Stimulated activated CD4-positive, alpha-beta T cell treated with anti-CD3 and anti-CD28 coated beads, Interleukin-1b, Interleukin-23, amount 100 ng/mL, for 1 hour (primary cell): ENCODE data around the gene PGS1.

Experiments
- DNase-seq, 2 donors: peaks; one replicate each; pipeline ENCODE4 v3.0.0-alpha.2; 2020; ENCODE audit warnings: low read depth in 2 of 2

The PGS1 gene

GRCh38 chr17:78364436-78365281 is 13.8 kb upstream of the PGS1 start:
- no peak for DNase-seq

- DNase-seq = no peak
Measured at GRCh38 chr17:78365561-78366108, 12.8 kb upstream of the PGS1 start.

- DNase-seq = no peak
Measured at GRCh38 chr17:78366109-78366848, 12.2 kb upstream of the PGS1 start.

GRCh38 chr17:78367193-78367592 is 11.3 kb upstream of the PGS1 start:
- no peak for DNase-seq

GRCh38 chr17:78368348-78368747 is 10.1 kb upstream of the PGS1 start:
- no peak for DNase-seq

GRCh38 chr17:78368854-78369495 is 9.5 kb upstream of the PGS1 start:
- no peak for DNase-seq

GRCh38 chr17:78369791-78370381 is 8.6 kb upstream of the PGS1 start:
- no peak for DNase-seq

GRCh38 chr17:78371056-78371455 is 7.4 kb upstream of the PGS1 start:
- DNase-seq = no peak

GRCh38 chr17:78372841-78373240 is 5.6 kb upstream of the PGS1 start:
- DNase-seq = no peak

- no peak for DNase-seq
Measured at GRCh38 chr17:78374189-78374588, 4.3 kb upstream of the PGS1 start.

- DNase-seq = no peak
Measured at GRCh38 chr17:78374631-78375274, 3.7 kb upstream of the PGS1 start.

- no peak for DNase-seq
Measured at GRCh38 chr17:78375401-78376151, 2.9 kb upstream of the PGS1 start.

- no peak for DNase-seq
Measured at GRCh38 chr17:78376161-78376560, 2.3 kb upstream of the PGS1 start.

GRCh38 chr17:78377858-78378224 is 608 bp upstream of the PGS1 start:
- no peak for DNase-seq

- no peak for DNase-seq
Measured at GRCh38 chr17:78379131-78379491, 662 bp downstream of the PGS1 start.

- no peak for DNase-seq
Measured at GRCh38 chr17:78380370-78380769, 1.9 kb downstream of the PGS1 start.

- no peak for DNase-seq
Measured at GRCh38 chr17:78381601-78382232, 3.3 kb downstream of the PGS1 start.

- no peak for DNase-seq
Measured at GRCh38 chr17:78383725-78384471, 5.4 kb downstream of the PGS1 start.

- no peak for DNase-seq
Measured at GRCh38 chr17:78384479-78385175, 6.2 kb downstream of the PGS1 start.
